Hepatocyte (in vitro differentiated cells): Measurements from ENCODE around the gene RASD2. TPM values are rescaled to one million over a fixed set of nuclear protein-coding genes. Genes with fewer than 3 reads are reported as not detected.
A peak's percentile ranks its signal among the peaks of the same experiment; 100 is the strongest.

Experiments used
- DNase-seq: peaks from one replicate; pipeline ENCODE4 v3.0.0-alpha.2; 2016; ENCODE audit warnings: low spot score
- H2AFZ ChIP-seq: fragments of 200-600 bp; sonication (generic); 2 replicates; pipeline ENCODE4 v1.6.0; 2016; ENCODE audit warnings: antibody characterized with exemption, mild to moderate bottlenecking
- H3K27ac ChIP-seq: fragments of 200-600 bp; sonication (generic); 2 replicates; pipeline ENCODE4 v1.5.1; 2016; ENCODE audit warnings: mild to moderate bottlenecking
- H3K27me3 ChIP-seq: fragments of 200-600 bp; sonication (generic); 2 replicates; pipeline ENCODE4 v1.6.1; 2016
- H3K36me3 ChIP-seq: fragments of 200-600 bp; sonication (generic); replicated peaks from 2 replicates; pipeline ENCODE4 v1.5.1; 2016; ENCODE audit warnings: low read depth; ENCODE audit not compliant: insufficient read depth
- H3K4me1 ChIP-seq: fragments of 200-600 bp; sonication (generic); 2 replicates; pipeline ENCODE4 v1.5.1; 2016; ENCODE audit warnings: mild to moderate bottlenecking, moderate library complexity; ENCODE audit not compliant: insufficient read depth
- H3K4me2 ChIP-seq: fragments of 200-600 bp; sonication (generic); 2 replicates; pipeline ENCODE4 v1.6.0; 2016
- H3K4me3 ChIP-seq: fragments of 200-600 bp; sonication (generic); 2 replicates; pipeline ENCODE4 v1.5.1; 2016; ENCODE audit warnings: mild to moderate bottlenecking
- H3K79me2 ChIP-seq: fragments of 200-600 bp; sonication (generic); 2 replicates; pipeline ENCODE4 v1.6.0; 2017; ENCODE audit warnings: mild to moderate bottlenecking
- H3K9me2 ChIP-seq: fragments of 200-600 bp; sonication (generic); replicated peaks from 2 replicates; pipeline ENCODE4 v1.6.0; 2017; ENCODE audit warnings: mild to moderate bottlenecking; ENCODE audit not compliant: insufficient read depth
- H3K9me3 ChIP-seq: fragments of 200-600 bp; sonication (generic); 2 replicates; pipeline ENCODE4 v1.5.1; 2016; ENCODE audit warnings: low read depth, mild to moderate bottlenecking
- H4K20me1 ChIP-seq: fragments of 200-600 bp; sonication (generic); 2 replicates; pipeline ENCODE4 v1.6.0; 2016; ENCODE audit warnings: mild to moderate bottlenecking; ENCODE audit not compliant: insufficient read depth, poor library complexity, severe bottlenecking
- EZH2 ChIP-seq: fragments of 200-600 bp; sonication (generic); IDR thresholded peaks from 2 replicates; pipeline ENCODE4 v1.6.1; 2016; ENCODE audit warnings: antibody characterized with exemption, mild to moderate bottlenecking, borderline replicate concordance
- EZH2phosphoT487 ChIP-seq: fragments of 200-600 bp; sonication (generic); IDR thresholded peaks from one replicate; pipeline ENCODE4 v1.6.1; 2018; ENCODE audit warnings: antibody characterized with exemption, mild to moderate bottlenecking, low read depth, moderate library complexity; ENCODE audit not compliant: unreplicated experiment, severe bottlenecking
- WGBS: methylation state at CpG from one replicate; pipeline ENCODE4 v1.1.6; 2016; ENCODE audit warnings: low lambda C conversion rate; ENCODE audit errors: missing lambda C conversion rate; 5-methylcytosine and 5-hydroxymethylcytosine counted together
- polyA plus RNA-seq: library from polyadenylated mRNA; unstranded; fragments of >200 nt; fragmentation: Nextera tagmentation; extraction: Ambion mirVana; gene quantifications from 2 replicates; pipeline ENCODE4 v1.2.1, GENCODE V29; 2016
- total RNA-seq: library from RNA; depleted of rRNA; stranded (reverse); fragments of >200 nt; gene quantifications from 2 replicates; pipeline ENCODE4 v1.2.3, GENCODE V29; 2014
- TF ChIP-seq, protein P1 (sequence below): fragments of 200-600 bp; sonication (generic); IDR thresholded peaks from 2 replicates; pipeline ENCODE4 v1.5.1; 2016; ENCODE audit warnings: antibody characterized with exemption, mild to moderate bottlenecking; ENCODE audit not compliant: poor library complexity

Gene RASD2
- total and polyA plus RNA-seq, 2 experiments from 2014 or later = 1.3 to 12.7 TPM

GRCh38 chr22:35582861-35583670 is 42.4 kb downstream of the RASD2 start:
- Histone ChIP-seq H3K27me3 (no peaks in the 10 kb centered on the region), H3K4me1 (no peaks in the 10 kb centered on the region), H2AFZ (no peak overlapping the region), H3K4me3 (no peak overlapping the region), H3K79me2 (no peaks in the 10 kb centered on the region), H3K36me3 (no peaks in the 10 kb centered on the region), H3K4me2 (no peak overlapping the region), H3K27ac (peak overlapping the region; percentile 60), H3K9me3 (no peaks in the 10 kb centered on the region), H4K20me1 (no peaks in the 10 kb centered on the region), H3K9me2 (no peaks in the 10 kb centered on the region)
- TF ChIP-seq EZH2 = no peak
- TF ChIP-seq EZH2phosphoT487 = no peak
- TF ChIP-seq, protein P1, sequence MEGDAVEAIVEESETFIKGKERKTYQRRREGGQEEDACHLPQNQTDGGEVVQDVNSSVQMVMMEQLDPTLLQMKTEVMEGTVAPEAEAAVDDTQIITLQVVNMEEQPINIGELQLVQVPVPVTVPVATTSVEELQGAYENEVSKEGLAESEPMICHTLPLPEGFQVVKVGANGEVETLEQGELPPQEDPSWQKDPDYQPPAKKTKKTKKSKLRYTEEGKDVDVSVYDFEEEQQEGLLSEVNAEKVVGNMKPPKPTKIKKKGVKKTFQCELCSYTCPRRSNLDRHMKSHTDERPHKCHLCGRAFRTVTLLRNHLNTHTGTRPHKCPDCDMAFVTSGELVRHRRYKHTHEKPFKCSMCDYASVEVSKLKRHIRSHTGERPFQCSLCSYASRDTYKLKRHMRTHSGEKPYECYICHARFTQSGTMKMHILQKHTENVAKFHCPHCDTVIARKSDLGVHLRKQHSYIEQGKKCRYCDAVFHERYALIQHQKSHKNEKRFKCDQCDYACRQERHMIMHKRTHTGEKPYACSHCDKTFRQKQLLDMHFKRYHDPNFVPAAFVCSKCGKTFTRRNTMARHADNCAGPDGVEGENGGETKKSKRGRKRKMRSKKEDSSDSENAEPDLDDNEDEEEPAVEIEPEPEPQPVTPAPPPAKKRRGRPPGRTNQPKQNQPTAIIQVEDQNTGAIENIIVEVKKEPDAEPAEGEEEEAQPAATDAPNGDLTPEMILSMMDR = peak; percentile 92
- 27% methylated on average over 13 of the region's 13 CpGs for WGBS
- peak; percentile 82 for DNase-seq

DNA sequence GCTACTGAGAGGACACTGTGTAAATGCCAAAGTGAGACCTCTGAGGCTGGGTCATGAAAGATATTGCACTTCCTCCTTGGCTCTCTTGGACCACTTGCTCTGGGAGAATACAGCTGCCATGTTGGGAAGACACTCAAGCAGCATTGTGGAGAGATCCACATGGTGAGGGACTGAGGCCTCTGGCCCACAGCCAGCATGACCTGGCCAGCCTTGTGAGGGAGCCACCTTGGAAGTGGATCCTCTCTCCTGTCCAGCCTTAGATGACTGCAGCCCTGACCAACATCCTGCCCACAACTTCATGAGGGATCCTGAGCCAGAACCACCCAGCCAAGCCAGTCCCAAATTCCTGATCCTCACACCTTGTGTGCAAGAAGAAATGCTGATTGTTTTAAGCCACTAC is 46.1 kb downstream of the RASD2 start:
- Histone ChIP-seq H3K27me3 (no peaks in the 10 kb centered on the region), H3K4me3 (no peak overlapping the region), H3K4me2 (no peak overlapping the region), H3K79me2 (no peaks in the 10 kb centered on the region), H3K9me3 (no peaks in the 10 kb centered on the region), H3K9me2 (no peaks in the 10 kb centered on the region), H3K4me1 (no peaks in the 10 kb centered on the region), H3K27ac (no peak overlapping the region), H3K36me3 (no peaks in the 10 kb centered on the region), H4K20me1 (no peaks in the 10 kb centered on the region), H2AFZ (no peak overlapping the region)
- DNase-seq = no peak
- TF ChIP-seq EZH2phosphoT487 = no peak
- TF ChIP-seq EZH2 = no peak
- TF ChIP-seq, protein P1 = no peak

- 73% methylated on average over 6 of the region's 6 CpGs for WGBS
- Histone ChIP-seq H3K27me3 (no peaks in the 10 kb centered on the region), H3K36me3 (no peaks in the 10 kb centered on the region), H3K9me2 (no peaks in the 10 kb centered on the region), H2AFZ (no peak overlapping the region), H3K79me2 (no peaks in the 10 kb centered on the region), H3K9me3 (no peaks in the 10 kb centered on the region), H3K4me2 (no peak overlapping the region), H4K20me1 (no peaks in the 10 kb centered on the region), H3K27ac (no peak overlapping the region), H3K4me1 (no peaks in the 10 kb centered on the region), H3K4me3 (no peak overlapping the region)
- no peak for DNase-seq
- TF ChIP-seq EZH2phosphoT487 (no peak), EZH2 (no peak)
- TF ChIP-seq, protein P1 = no peak
Measured at GRCh38 chr22:35587447-35587870, 46.8 kb downstream of the RASD2 start.
